GM19351 (cell line): ENCODE measurements around the gene WNT8B.
A peak's percentile ranks its signal among the peaks of the same experiment; 100 is the strongest.

Experiments
- ATAC-seq: cut with Tn5 transposase; IDR thresholded peaks from one replicate; pipeline ENCODE4 v1.9.1; 2021; ENCODE audit warnings: mild to moderate bottlenecking, moderate library complexity; ENCODE audit not compliant: unreplicated experiment

Gene WNT8B

GRCh38 chr10:100462709-100463108, at the start of gene WNT8B:
TSS of gene WNT8B (plus strand) at chr10:100463009. CDS start at chr10:100463169, 160 bp downstream.
- ATAC-seq, result no peak

- ATAC-seq, result no peak
Observed at GRCh38 chr10:100413173-100413572, 49.6 kb upstream of the WNT8B start.

GRCh38 chr10:100419911-100420449, 42.8 kb upstream of the WNT8B start:
- ATAC-seq, result no peak

- no peak for ATAC-seq
Observed at GRCh38 chr10:100427374-100427773, 35.4 kb upstream of the WNT8B start.

GRCh38 chr10:100433253-100434240, 29.3 kb upstream of the WNT8B start:
- ATAC-seq, result peak; percentile 73

GRCh38 chr10:100436255-100436654, 26.6 kb upstream of the WNT8B start:
- ATAC-seq, result no peak

GRCh38 chr10:100438674-100439315, 24.0 kb upstream of the WNT8B start:
- no peak for ATAC-seq

- ATAC-seq, result no peak
Observed at GRCh38 chr10:100442548-100442947, 20.3 kb upstream of the WNT8B start.

GRCh38 chr10:100446130-100446761, 16.6 kb upstream of the WNT8B start:
- no peak for ATAC-seq

GRCh38 chr10:100447663-100448062, 15.1 kb upstream of the WNT8B start:
- ATAC-seq, result no peak

- no peak for ATAC-seq
Observed at GRCh38 chr10:100448951-100449350, 13.9 kb upstream of the WNT8B start.

GRCh38 chr10:100468322-100468721, 5.5 kb downstream of the WNT8B start:
- ATAC-seq, result no peak

- ATAC-seq, result no peak
Observed at GRCh38 chr10:100468978-100469377, 6.2 kb downstream of the WNT8B start.

GRCh38 chr10:100469756-100470155, 6.9 kb downstream of the WNT8B start:
- ATAC-seq, result no peak

- no peak for ATAC-seq
Observed at GRCh38 chr10:100470367-100470766, 7.6 kb downstream of the WNT8B start.

- ATAC-seq, result no peak
Observed at GRCh38 chr10:100477970-100478369, 15.2 kb downstream of the WNT8B start.

GRCh38 chr10:100479037-100479436, 16.2 kb downstream of the WNT8B start:
- ATAC-seq, result no peak

GRCh38 chr10:100480002-100480401, 17.2 kb downstream of the WNT8B start:
- no peak for ATAC-seq

- peak; percentile 99 for ATAC-seq
Observed at GRCh38 chr10:100481462-100482081, 18.8 kb downstream of the WNT8B start.

- ATAC-seq, result peak; percentile 56
Observed at GRCh38 chr10:100482181-100482833, 19.5 kb downstream of the WNT8B start.
